IMR-90 (cell line): ENCODE results near the gene SASH1. TPM values are rescaled to one million over a fixed set of nuclear protein-coding genes. Genes with fewer than 3 reads are reported as not detected.

ENCODE experiments used
- ATAC-seq: fragments of 200-7000 bp; cut with Tn5 transposase; 2 replicates; pipeline ENCODE4 v1.9.1; 2020; ENCODE audit warnings: low read depth, mild to moderate bottlenecking, moderate library complexity
- BruUV-seq: library from RNA; stranded (reverse); fragments of 400-500 nt; replicated peaks from 2 replicates; lab custom pipeline; 2021; lab: Mats Ljungman, UMichigan
- CTCF ChIA-PET: fragments of 300-600 bp; formaldehyde crosslinking; extraction: SDS; loops from one replicate; lab custom pipeline; 2021; ENCODE audit warnings: antibody characterized with exemption; lab: Yijun Ruan, JAX
- POLR2A ChIA-PET: fragments of 300-600 bp; sonication (Branson Sonifier 250); formaldehyde crosslinking; loops from one replicate; lab custom pipeline; 2022; ENCODE audit warnings: antibody characterized with exemption; ENCODE audit not compliant: unreplicated experiment; lab: Charles Lee
- DNase-seq: peaks from one replicate; pipeline ENCODE4 v3.0.0; 2013
- H2AFZ ChIP-seq: replicated peaks from 2 replicates; pipeline ENCODE3; 2013; ENCODE audit warnings: low read length, mild to moderate bottlenecking; ENCODE audit not compliant: poor library complexity
- H2AK5ac ChIP-seq: 2 replicates; pipeline ENCODE4 v1.6.1; 2013; ENCODE audit warnings: low read depth, low read length, inconsistent platforms
- H2AK9ac ChIP-seq: replicated peaks from 2 replicates; pipeline ENCODE3; 2013; ENCODE audit warnings: mild to moderate bottlenecking, low read depth, low read length, moderate library complexity; ENCODE audit not compliant: poor library complexity
- H2BK120ac ChIP-seq: 2 replicates; pipeline ENCODE4 v1.6.1; 2013; ENCODE audit warnings: low read depth, low read length, inconsistent platforms
- H2BK15ac ChIP-seq: 3 replicates; pipeline ENCODE4 v1.6.1; 2013; ENCODE audit warnings: low read depth, low read length, inconsistent platforms
- H2BK20ac ChIP-seq: 2 replicates; pipeline ENCODE4 v1.6.1; 2013; ENCODE audit warnings: low read depth, mild to moderate bottlenecking, inconsistent platforms, low read length, moderate library complexity
- H2BK5ac ChIP-seq: 2 replicates; pipeline ENCODE4 v1.6.1; 2013; ENCODE audit warnings: mild to moderate bottlenecking, low read depth, low read length, inconsistent platforms; ENCODE audit not compliant: poor library complexity, severe bottlenecking
- H3K14ac ChIP-seq: replicated peaks from 2 replicates; pipeline ENCODE4 v1.6.1; 2013; ENCODE audit warnings: low read depth, low read length, inconsistent platforms
- H3K18ac ChIP-seq: 2 replicates; pipeline ENCODE4 v1.6.1; 2013; ENCODE audit warnings: low read depth, low read length, control low read depth
- H3K23ac ChIP-seq: 2 replicates; pipeline ENCODE4 v1.6.1; 2013; ENCODE audit warnings: low read depth, low read length, inconsistent platforms
- H3K27ac ChIP-seq: 2 replicates; pipeline ENCODE4 v1.5.1; 2013; ENCODE audit warnings: mild to moderate bottlenecking, control low read depth, low read length; ENCODE audit not compliant: insufficient read depth
- H3K27me3 ChIP-seq: 2 replicates; pipeline ENCODE4 v1.6.1; 2013; ENCODE audit warnings: low read length; ENCODE audit not compliant: control insufficient read depth, insufficient read depth
- H3K36me3 ChIP-seq: 2 replicates; pipeline ENCODE4 v1.6.1; 2013; ENCODE audit warnings: low read length, mixed read lengths; ENCODE audit not compliant: control insufficient read depth, insufficient read depth
- H3K4ac ChIP-seq: 2 replicates; pipeline ENCODE4 v1.6.1; 2013; ENCODE audit warnings: low read depth, low read length, inconsistent platforms
- H3K4me1 ChIP-seq: 2 replicates; pipeline ENCODE4 v1.6.1; 2013; ENCODE audit warnings: low read length, mixed read lengths; ENCODE audit not compliant: control insufficient read depth, insufficient read depth
- H3K4me2 ChIP-seq: 2 replicates; pipeline ENCODE4 v1.6.1; 2013; ENCODE audit warnings: low read depth, mild to moderate bottlenecking, control low read depth, low read length, moderate library complexity
- H3K4me3 ChIP-seq: 2 replicates; pipeline ENCODE4 v1.5.1; 2013; ENCODE audit warnings: low read depth, mild to moderate bottlenecking, control low read depth, low read length, moderate library complexity; ENCODE audit not compliant: insufficient read depth
- H3K56ac ChIP-seq: 2 replicates; pipeline ENCODE4 v1.6.1; 2013; ENCODE audit warnings: low read length, inconsistent platforms; ENCODE audit not compliant: insufficient read depth; ENCODE audit errors: extremely low read depth
- H3K79me1 ChIP-seq, 2 experiments: 2 replicates each; pipeline ENCODE4 v1.6.1; 2013; ENCODE audit warnings: low read length in 2 of 2, inconsistent platforms in 1 of 2, low read depth in 1 of 2
- H3K9ac ChIP-seq: 2 replicates; pipeline ENCODE4 v1.6.1; 2013; ENCODE audit warnings: low read depth, low read length, control low read depth
- H3K9me1 ChIP-seq: 2 replicates; pipeline ENCODE4 v1.6.1; 2013; ENCODE audit warnings: low read length, inconsistent platforms; ENCODE audit not compliant: insufficient read depth
- H3K9me3 ChIP-seq: 2 replicates; pipeline ENCODE4 v1.6.1; 2013; ENCODE audit warnings: low read length; ENCODE audit not compliant: control insufficient read depth, insufficient read depth
- H4K20me1 ChIP-seq: 2 replicates; pipeline ENCODE4 v1.6.1; 2013; ENCODE audit warnings: low read length, inconsistent platforms; ENCODE audit not compliant: insufficient read depth
- H4K5ac ChIP-seq: 2 replicates; pipeline ENCODE4 v1.6.1; 2013; ENCODE audit warnings: mild to moderate bottlenecking, low read depth, low read length, control low read depth
- H4K8ac ChIP-seq, 2 experiments: 2 replicates each; pipeline ENCODE4 v1.6.1; 2013; ENCODE audit warnings: low read depth in 2 of 2, low read length in 2 of 2, control low read depth in 1 of 2, inconsistent platforms in 1 of 2
- H4K91ac ChIP-seq: 2 replicates; pipeline ENCODE4 v1.6.1; 2013; ENCODE audit warnings: low read depth, low read length, inconsistent platforms; ENCODE audit not compliant: insufficient read depth
- BHLHE40 ChIP-seq: fragments of 150-350 bp; IDR thresholded peaks from 2 replicates; pipeline ENCODE4 v1.6.1; 2016; ENCODE audit warnings: mild to moderate bottlenecking, low read depth, low read length
- CEBPB ChIP-seq: IDR thresholded peaks from 2 replicates; pipeline ENCODE4 v1.6.1; 2012; ENCODE audit warnings: low read depth, low read length, improper control_type of control experiment
- CHD1 ChIP-seq: IDR thresholded peaks from 2 replicates; pipeline ENCODE4 v1.6.1; 2012; ENCODE audit warnings: low read depth, low read length, improper control_type of control experiment
- FOS ChIP-seq: fragments of 150-350 bp; IDR thresholded peaks from 2 replicates; pipeline ENCODE4 v1.6.1; 2016; ENCODE audit warnings: low read depth, low read length
- MAFK ChIP-seq: IDR thresholded peaks from 2 replicates; pipeline ENCODE4 v1.6.1; 2012; ENCODE audit warnings: low read depth, low read length, improper control_type of control experiment
- MAZ ChIP-seq: IDR thresholded peaks from 2 replicates; pipeline ENCODE4 v1.6.1; 2012; ENCODE audit warnings: low read depth, mild to moderate bottlenecking, low read length, improper control_type of control experiment, moderate library complexity, borderline replicate concordance
- MXI1 ChIP-seq: IDR thresholded peaks from 2 replicates; pipeline ENCODE4 v1.6.1; 2012; ENCODE audit warnings: low read depth, mild to moderate bottlenecking, low read length, moderate library complexity, borderline replicate concordance
- NFE2L2 ChIP-seq: fragments of 150-350 bp; IDR thresholded peaks from 2 replicates; pipeline ENCODE4 v1.6.1; 2016; ENCODE audit warnings: low read depth, mild to moderate bottlenecking, low read length
- RCOR1 ChIP-seq: IDR thresholded peaks from 2 replicates; pipeline ENCODE4 v1.6.1; 2012; ENCODE audit warnings: mild to moderate bottlenecking, low read length, improper control_type of control experiment; ENCODE audit not compliant: insufficient replicate concordance
- RFX5 ChIP-seq: IDR thresholded peaks from 2 replicates; pipeline ENCODE4 v1.8.0; 2012; ENCODE audit warnings: low read depth, mild to moderate bottlenecking, low read length, moderate library complexity
- SMC3 ChIP-seq: fragments of 150-350 bp; IDR thresholded peaks from 2 replicates; pipeline ENCODE4 v1.6.1; 2016; ENCODE audit warnings: low read depth, mild to moderate bottlenecking, antibody characterized with exemption, low read length, moderate library complexity
- WGBS, 2 experiments: methylation state at CpG; one replicate each; pipeline versions ENCODE4 v1.1.5 to v1.1.7; 2013; ENCODE audit warnings: missing lambda C conversion rate in 2 of 2; ENCODE audit not compliant: insufficient read length in 1 of 2; ENCODE audit errors: extremely low coverage in 2 of 2; 5-methylcytosine and 5-hydroxymethylcytosine counted together
- dilution Hi-C: fragments of 300-500 bp; cut with HindIII; formaldehyde crosslinking; loops from one replicate; pipeline ENCODE4 v1.14.3; 2018; ENCODE audit warnings: low sequenced_read_pairs; ENCODE audit not compliant: unreplicated experiment
- in situ Hi-C: fragments of 300-500 bp; cut with MboI; formaldehyde crosslinking; loops from 3 replicates; pipeline ENCODE4 v1.14.3; 2019; ENCODE audit warnings: low sequenced_read_pairs, inconsistent platforms, mixed read lengths
- intact Hi-C: fragments of 100-400 bp; cut with micrococcal nuclease; formaldehyde crosslinking; loops from 2 replicates; pipeline ENCODE4 v1.10.0; 2022
- polyA plus RNA-seq, 3 experiments: library from polyadenylated mRNA; depleted of rRNA; stranded (reverse); fragments of >200 nt; gene quantifications; 2 replicates each; pipeline ENCODE4 v1.2.3, GENCODE V29; 2012; ENCODE audit warnings: low replicate concordance in 1 of 3
- total RNA-seq: library from RNA; depleted of rRNA; stranded (reverse); fragments of >200 nt; gene quantifications from 2 replicates; pipeline ENCODE4 v1.2.3, GENCODE V29; 2012
- TF ChIP-seq, protein P1 (sequence below): conservative IDR thresholded peaks from 2 replicates; pipeline ENCODE4 v1.5.1; 2012; ENCODE audit warnings: mild to moderate bottlenecking, low read depth, low read length, improper control_type of control experiment
- TF ChIP-seq, protein P2 (sequence below): fragments of 150-350 bp; IDR thresholded peaks from 2 replicates; pipeline ENCODE4 v1.6.1; 2017; ENCODE audit warnings: mild to moderate bottlenecking, antibody characterized with exemption, low read length, low read depth
- TF ChIP-seq, protein P3 (sequence below): fragments of 150-350 bp; IDR thresholded peaks from 2 replicates; pipeline ENCODE4 v1.6.1; 2016; ENCODE audit warnings: low read depth, mild to moderate bottlenecking, low read length, moderate library complexity, borderline replicate concordance

The SASH1 gene
- total and polyA plus RNA-seq, 2 of the 4 experiments (the other 2 are of a cell fraction), result 11.6 to 16.5 TPM

DNA sequence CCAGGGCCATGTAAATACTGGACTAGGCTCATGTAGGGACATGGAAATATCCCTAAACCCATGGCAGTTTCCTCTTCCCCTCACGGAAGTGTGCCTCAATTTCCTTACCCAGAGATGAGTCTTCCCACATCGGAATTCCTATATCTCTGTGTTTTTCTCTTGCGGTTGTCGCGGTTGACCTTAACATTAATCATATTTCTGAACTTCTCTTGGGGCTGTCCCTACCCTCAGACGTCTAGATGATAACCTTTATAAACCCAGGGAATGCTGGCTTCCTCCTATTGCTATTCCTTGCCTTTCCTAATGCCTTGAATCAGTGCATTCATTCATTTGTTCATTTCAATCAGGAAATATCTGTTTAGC lies 160.1 kb downstream of the SASH1 start:
- ATAC-seq (no peak), DNase-seq (no peak)
- Histone ChIP-seq H4K8ac (peak overlapping the region in 1 of 2 experiments; percentile 7; a peak in 1 of 4 replicates), H3K4me1 (peaks cover 20% of the 10 kb centered on the region), H4K91ac (no peak overlapping the region), H3K36me3 (no peaks in the 10 kb centered on the region), H3K9me3 (no peaks in the 10 kb centered on the region), H3K79me1 (peaks cover 35 to 70% of the 10 kb centered on the region in 2 experiments), H3K56ac (no peak overlapping the region), H2BK120ac (peak overlapping the region; percentile 21; the same call in 1 of the 2 replicates), H3K4ac (peak overlapping the region; percentile 20), H3K14ac (peak overlapping the region; percentile 24; the same call in 1 of the 2 replicates), H3K27me3 (no peaks in the 10 kb centered on the region), H3K23ac (peak overlapping the region; percentile 47; the same call in 1 of the 2 replicates), H4K20me1 (no peaks in the 10 kb centered on the region), H3K27ac (peak overlapping the region; percentile 69; the same call in 1 of the 2 replicates), H3K18ac (peak overlapping the region; percentile 22), H3K4me2 (no peak overlapping the region; the same call in 1 of the 2 replicates), H2BK20ac (peak overlapping the region; percentile 30; the same call in 1 of the 2 replicates), H3K4me3 (no peak overlapping the region), H3K9ac (no peak overlapping the region), H2AFZ (no peak overlapping the region), H3K9me1 (peaks cover 13% of the 10 kb centered on the region), H2BK5ac (no peak overlapping the region), H2AK5ac (no peak overlapping the region), H2AK9ac (no peak overlapping the region), H4K5ac (peak overlapping the region; percentile 25; the same call in 1 of the 2 replicates), H2BK15ac (peak overlapping the region; percentile 21; the same call in 1 of the 3 replicates)
- ChIA-PET CTCF (no interaction called here), POLR2A (no interaction called here)
- dilution Hi-C loops (no loop called here), intact Hi-C loops (no loop called here), in situ Hi-C loops (no loop called here)
- no peak for TF ChIP-seq FOS
- no peak for TF ChIP-seq SMC3
- no peak for TF ChIP-seq MAZ
- TF ChIP-seq RFX5, result no peak
- TF ChIP-seq CEBPB, result no peak
- no peak for TF ChIP-seq RCOR1
- TF ChIP-seq, protein P1, sequence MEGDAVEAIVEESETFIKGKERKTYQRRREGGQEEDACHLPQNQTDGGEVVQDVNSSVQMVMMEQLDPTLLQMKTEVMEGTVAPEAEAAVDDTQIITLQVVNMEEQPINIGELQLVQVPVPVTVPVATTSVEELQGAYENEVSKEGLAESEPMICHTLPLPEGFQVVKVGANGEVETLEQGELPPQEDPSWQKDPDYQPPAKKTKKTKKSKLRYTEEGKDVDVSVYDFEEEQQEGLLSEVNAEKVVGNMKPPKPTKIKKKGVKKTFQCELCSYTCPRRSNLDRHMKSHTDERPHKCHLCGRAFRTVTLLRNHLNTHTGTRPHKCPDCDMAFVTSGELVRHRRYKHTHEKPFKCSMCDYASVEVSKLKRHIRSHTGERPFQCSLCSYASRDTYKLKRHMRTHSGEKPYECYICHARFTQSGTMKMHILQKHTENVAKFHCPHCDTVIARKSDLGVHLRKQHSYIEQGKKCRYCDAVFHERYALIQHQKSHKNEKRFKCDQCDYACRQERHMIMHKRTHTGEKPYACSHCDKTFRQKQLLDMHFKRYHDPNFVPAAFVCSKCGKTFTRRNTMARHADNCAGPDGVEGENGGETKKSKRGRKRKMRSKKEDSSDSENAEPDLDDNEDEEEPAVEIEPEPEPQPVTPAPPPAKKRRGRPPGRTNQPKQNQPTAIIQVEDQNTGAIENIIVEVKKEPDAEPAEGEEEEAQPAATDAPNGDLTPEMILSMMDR, result no peak
- TF ChIP-seq CHD1, result no peak
- no peak for TF ChIP-seq BHLHE40
- TF ChIP-seq, protein P2, sequence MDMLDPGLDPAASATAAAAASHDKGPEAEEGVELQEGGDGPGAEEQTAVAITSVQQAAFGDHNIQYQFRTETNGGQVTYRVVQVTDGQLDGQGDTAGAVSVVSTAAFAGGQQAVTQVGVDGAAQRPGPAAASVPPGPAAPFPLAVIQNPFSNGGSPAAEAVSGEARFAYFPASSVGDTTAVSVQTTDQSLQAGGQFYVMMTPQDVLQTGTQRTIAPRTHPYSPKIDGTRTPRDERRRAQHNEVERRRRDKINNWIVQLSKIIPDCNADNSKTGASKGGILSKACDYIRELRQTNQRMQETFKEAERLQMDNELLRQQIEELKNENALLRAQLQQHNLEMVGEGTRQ, result no peak
- TF ChIP-seq, protein P3, sequence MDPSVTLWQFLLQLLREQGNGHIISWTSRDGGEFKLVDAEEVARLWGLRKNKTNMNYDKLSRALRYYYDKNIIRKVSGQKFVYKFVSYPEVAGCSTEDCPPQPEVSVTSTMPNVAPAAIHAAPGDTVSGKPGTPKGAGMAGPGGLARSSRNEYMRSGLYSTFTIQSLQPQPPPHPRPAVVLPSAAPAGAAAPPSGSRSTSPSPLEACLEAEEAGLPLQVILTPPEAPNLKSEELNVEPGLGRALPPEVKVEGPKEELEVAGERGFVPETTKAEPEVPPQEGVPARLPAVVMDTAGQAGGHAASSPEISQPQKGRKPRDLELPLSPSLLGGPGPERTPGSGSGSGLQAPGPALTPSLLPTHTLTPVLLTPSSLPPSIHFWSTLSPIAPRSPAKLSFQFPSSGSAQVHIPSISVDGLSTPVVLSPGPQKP, result no peak
- TF ChIP-seq NFE2L2, result no peak
- TF ChIP-seq MXI1, result no peak
- TF ChIP-seq MAFK, result no peak
- no CpG with 5 or more reads among the region's 6 CpGs for WGBS, 2 experiments
- no TSS peak for BruUV-seq
